SIG-M5 treated with dmso at 0.1 percent for 504 hours (cell line): ENCODE data around the gene PNRC1.
"Not testable (repeated sequence)": the region's sequence is repeated elsewhere in the genome, so short reads cannot be mapped to it uniquely, and the experiment has no call there.

Experiments
- DNase-seq: peaks from one replicate; lab custom pipeline; 2025; ENCODE audit not compliant: unreplicated experiment; lab: John Stamatoyannopoulos, UW

PNRC1 gene

GRCh38 chr6:89080281-89081128 lies at the start of gene PNRC1:
TSS of gene PNRC1 (plus strand) at chr6:89080751. CDS start at chr6:89080895, 144 bp downstream.
- peak; percentile 96 for DNase-seq

- no peak for DNase-seq
Measured at GRCh38 chr6:89032599-89032998, 48.0 kb upstream of the PNRC1 start.

GRCh38 chr6:89033461-89033860 lies 47.1 kb upstream of the PNRC1 start:
- no peak for DNase-seq

GRCh38 chr6:89034116-89034515 lies 46.4 kb upstream of the PNRC1 start:
- DNase-seq = not testable (repeated sequence)

GRCh38 chr6:89034586-89035251 lies 45.8 kb upstream of the PNRC1 start:
- DNase-seq = peak; percentile 97

GRCh38 chr6:89035252-89036101 lies 45.1 kb upstream of the PNRC1 start:
- no peak for DNase-seq

GRCh38 chr6:89037141-89037900 lies 43.2 kb upstream of the PNRC1 start:
- no peak for DNase-seq

GRCh38 chr6:89037901-89038293 lies 42.7 kb upstream of the PNRC1 start:
- DNase-seq = not testable (repeated sequence)

- DNase-seq = no peak
Measured at GRCh38 chr6:89042664-89043063, 37.9 kb upstream of the PNRC1 start.

GRCh38 chr6:89044328-89045010 lies 36.1 kb upstream of the PNRC1 start:
- no peak for DNase-seq

GRCh38 chr6:89045011-89045387 lies 35.6 kb upstream of the PNRC1 start:
- peak; percentile 75 for DNase-seq

- no peak for DNase-seq
Measured at GRCh38 chr6:89045576-89045975, 35.0 kb upstream of the PNRC1 start.

GRCh38 chr6:89047473-89047872 lies 33.1 kb upstream of the PNRC1 start:
- no peak for DNase-seq

GRCh38 chr6:89048288-89048923 lies 32.1 kb upstream of the PNRC1 start:
- no peak for DNase-seq

- DNase-seq = no peak
Measured at GRCh38 chr6:89048985-89049384, 31.6 kb upstream of the PNRC1 start.

GRCh38 chr6:89050155-89050554 lies 30.4 kb upstream of the PNRC1 start:
- DNase-seq = no peak

GRCh38 chr6:89050697-89051096 lies 29.9 kb upstream of the PNRC1 start:
- no peak for DNase-seq

GRCh38 chr6:89051676-89052075 lies 28.9 kb upstream of the PNRC1 start:
- no peak for DNase-seq

- no peak for DNase-seq
Measured at GRCh38 chr6:89054208-89054607, 26.3 kb upstream of the PNRC1 start.

- no peak for DNase-seq
Measured at GRCh38 chr6:89057759-89058158, 22.8 kb upstream of the PNRC1 start.
